Measurements from ENCODE around the gene MAP3K7CL.
"Not testable (repeated sequence)": the region's sequence is repeated elsewhere in the genome, so short reads cannot be mapped to it uniquely, and the experiment has no call there.

The MAP3K7CL gene

DNA sequence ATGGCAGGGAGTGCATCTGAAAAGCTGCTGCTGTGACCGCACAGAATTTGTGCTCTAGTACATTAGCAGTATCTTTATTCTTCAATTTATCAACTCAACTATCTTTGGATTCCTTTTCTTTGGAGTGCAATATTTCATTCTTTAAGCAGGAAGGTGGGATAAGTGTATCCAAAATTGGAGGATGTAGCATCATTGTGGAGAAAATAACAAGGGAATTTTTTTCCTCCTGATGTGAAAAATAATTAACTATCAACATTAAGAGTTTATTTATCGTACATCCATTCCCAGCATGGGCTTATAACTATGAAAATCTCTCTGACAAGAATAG lies 25.5 kb downstream of the MAP3K7CL start:
- POLR2A ChIA-PET = interaction anchor here (0.8 to 1.2 kb wide), 3 partner anchors 7 to 131 kb away, joined by 3 to 4 read pairs (median 4); partner anchors contain the start of gene USP16
- no peak for DNase-seq (ENCODE audit: extremely low spot score)
- no peak for TF ChIP-seq ARNT (IDR thresholded peaks at IDR 0.05)
- TF ChIP-seq TARDBP (IDR thresholded peaks at IDR 0.05) = no peak
- no peak for TF ChIP-seq ZNF384 (IDR thresholded peaks at IDR 0.05)
- TF ChIP-seq, protein P1, sequence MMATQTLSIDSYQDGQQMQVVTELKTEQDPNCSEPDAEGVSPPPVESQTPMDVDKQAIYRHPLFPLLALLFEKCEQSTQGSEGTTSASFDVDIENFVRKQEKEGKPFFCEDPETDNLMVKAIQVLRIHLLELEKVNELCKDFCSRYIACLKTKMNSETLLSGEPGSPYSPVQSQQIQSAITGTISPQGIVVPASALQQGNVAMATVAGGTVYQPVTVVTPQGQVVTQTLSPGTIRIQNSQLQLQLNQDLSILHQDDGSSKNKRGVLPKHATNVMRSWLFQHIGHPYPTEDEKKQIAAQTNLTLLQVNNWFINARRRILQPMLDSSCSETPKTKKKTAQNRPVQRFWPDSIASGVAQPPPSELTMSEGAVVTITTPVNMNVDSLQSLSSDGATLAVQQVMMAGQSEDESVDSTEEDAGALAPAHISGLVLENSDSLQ (IDR thresholded peaks at IDR 0.05) = no peak
- CTCF ChIA-PET = interaction anchor here (0.6 to 1.3 kb wide), 4 partner anchors 8 to 192 kb away, joined by 3 to 5 read pairs (median 4); no protein-coding TSS in a partner anchor

DNA sequence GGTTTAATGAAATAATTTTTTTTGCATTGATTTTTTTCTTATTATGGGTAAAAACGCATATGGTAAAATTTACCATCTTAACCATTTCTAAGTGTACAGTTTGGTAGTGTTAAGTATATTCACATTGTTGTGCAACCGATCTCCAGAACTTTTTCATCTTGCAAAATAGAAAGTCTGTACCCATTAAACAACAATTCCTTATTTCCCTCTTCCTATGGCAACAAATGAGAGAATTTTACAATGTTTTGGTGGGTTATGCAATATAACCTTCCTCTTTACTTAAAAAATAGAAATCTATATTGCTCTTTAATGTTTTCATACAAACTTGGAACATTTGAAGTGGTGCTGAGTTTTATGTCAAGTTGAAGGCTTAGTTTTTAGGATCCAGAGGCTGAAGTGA lies 26.6 kb downstream of the MAP3K7CL start:
- ChIA-PET POLR2A (no interaction called here), CTCF (no interaction called here)
- DNase-seq (ENCODE audit: extremely low spot score) = no peak
- no peak for TF ChIP-seq NFRKB (IDR thresholded peaks at IDR 0.05)
- TF ChIP-seq FOXM1 (IDR thresholded peaks at IDR 0.05; ENCODE audit: borderline replicate concordance) = no peak
- TF ChIP-seq ELF4 (IDR thresholded peaks at IDR 0.05) = no peak
- no peak for TF ChIP-seq ZNF384 (IDR thresholded peaks at IDR 0.05)
- TF ChIP-seq FOXK2 (IDR thresholded peaks at IDR 0.05) = no peak
- TF ChIP-seq BHLHE40 (IDR thresholded peaks at IDR 0.05; ENCODE audit: borderline replicate concordance) = no peak
- TF ChIP-seq LEF1 (IDR thresholded peaks at IDR 0.05; ENCODE audit: borderline replicate concordance) = no peak
- TF ChIP-seq SUZ12 (IDR thresholded peaks at IDR 0.05) = no peak
- no peak for TF ChIP-seq FOXA1 (IDR thresholded peaks at IDR 0.05)
- no peak for TF ChIP-seq TARDBP (IDR thresholded peaks at IDR 0.05)
- TF ChIP-seq ARNT (IDR thresholded peaks at IDR 0.05) = no peak
- TF ChIP-seq, protein P1 (IDR thresholded peaks at IDR 0.05) = no peak
- no peak for TF ChIP-seq SP1 (IDR thresholded peaks at IDR 0.05)
- no peak for TF ChIP-seq CTBP1 (IDR thresholded peaks at IDR 0.05; ENCODE audit: borderline replicate concordance)
- no peak for TF ChIP-seq L3MBTL2 (conservative IDR thresholded peaks at IDR 0.05)
- TF ChIP-seq HDGF (IDR thresholded peaks at IDR 0.05; ENCODE audit: borderline replicate concordance) = no peak

DNA sequence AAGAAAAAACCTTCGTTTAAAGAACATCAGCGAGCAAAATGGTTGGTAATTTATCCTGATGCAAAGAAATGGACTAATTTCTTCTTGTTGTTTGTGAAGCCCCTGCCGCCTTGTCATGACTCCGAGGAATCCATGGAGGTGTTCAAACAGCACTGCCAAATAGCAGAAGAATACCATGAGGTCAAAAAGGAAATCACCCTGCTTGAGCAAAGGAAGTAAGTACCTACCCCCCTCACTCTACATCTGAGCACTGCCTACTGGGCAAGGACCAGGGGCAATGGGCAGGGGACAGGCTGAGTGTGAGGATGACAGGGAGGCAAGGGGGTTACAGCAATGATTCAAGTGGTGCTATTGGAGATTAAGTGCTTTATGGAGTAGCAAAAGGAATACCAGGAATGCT lies 29.4 kb downstream of the MAP3K7CL start:
- TF ChIP-seq ELF4 (IDR thresholded peaks at IDR 0.05) = no peak
- no peak for TF ChIP-seq BHLHE40 (IDR thresholded peaks at IDR 0.05; ENCODE audit: borderline replicate concordance)
- TF ChIP-seq ZNF384 (IDR thresholded peaks at IDR 0.05) = no peak
- no peak for TF ChIP-seq SP1 (IDR thresholded peaks at IDR 0.05)
- no peak for TF ChIP-seq L3MBTL2 (conservative IDR thresholded peaks at IDR 0.05)
- TF ChIP-seq FOXA1 (IDR thresholded peaks at IDR 0.05) = no peak
- no peak for TF ChIP-seq ARNT (IDR thresholded peaks at IDR 0.05)
- TF ChIP-seq, protein P1 (IDR thresholded peaks at IDR 0.05) = no peak
- TF ChIP-seq TARDBP (IDR thresholded peaks at IDR 0.05) = no peak
- no peak for TF ChIP-seq LEF1 (IDR thresholded peaks at IDR 0.05; ENCODE audit: borderline replicate concordance)
- no peak for TF ChIP-seq SUZ12 (IDR thresholded peaks at IDR 0.05)
- no peak for TF ChIP-seq CTBP1 (IDR thresholded peaks at IDR 0.05; ENCODE audit: borderline replicate concordance)
- TF ChIP-seq NFRKB (IDR thresholded peaks at IDR 0.05) = no peak
- ChIA-PET POLR2A (no interaction called here), CTCF (no interaction called here)
- no peak for DNase-seq (ENCODE audit: extremely low spot score)

DNA sequence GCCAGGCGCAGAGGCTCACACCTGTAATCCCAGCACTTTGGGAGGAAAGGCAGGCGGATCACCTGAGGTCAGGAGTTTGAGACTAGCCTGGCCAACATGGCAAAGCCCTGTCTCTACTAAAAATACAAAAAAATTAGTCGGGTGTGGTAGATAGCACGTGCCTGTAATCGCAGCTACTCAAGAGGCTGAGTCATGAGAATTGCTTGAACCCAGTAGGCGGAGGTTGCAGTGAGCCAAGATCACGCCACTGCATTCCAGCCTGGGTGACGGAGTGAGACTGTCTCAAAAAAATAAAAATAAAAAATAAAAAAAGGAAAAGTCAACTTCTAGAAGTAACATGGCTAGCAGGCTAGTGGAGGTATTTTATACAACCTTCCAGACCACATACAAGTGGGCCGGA lies 32.4 kb downstream of the MAP3K7CL start:
- POLR2A ChIA-PET = interaction anchor here (1.0 kb wide), 1 partner anchor 8 kb away, joined by 4 read pairs; no protein-coding TSS in a partner anchor
- CTCF ChIA-PET = interaction anchor here (1.6 to 2.3 kb wide), 2 partner anchors 75 to 186 kb away, joined by 9 to 19 read pairs; no protein-coding TSS in a partner anchor
- not testable (repeated sequence) for DNase-seq (ENCODE audit: extremely low spot score)

DNA sequence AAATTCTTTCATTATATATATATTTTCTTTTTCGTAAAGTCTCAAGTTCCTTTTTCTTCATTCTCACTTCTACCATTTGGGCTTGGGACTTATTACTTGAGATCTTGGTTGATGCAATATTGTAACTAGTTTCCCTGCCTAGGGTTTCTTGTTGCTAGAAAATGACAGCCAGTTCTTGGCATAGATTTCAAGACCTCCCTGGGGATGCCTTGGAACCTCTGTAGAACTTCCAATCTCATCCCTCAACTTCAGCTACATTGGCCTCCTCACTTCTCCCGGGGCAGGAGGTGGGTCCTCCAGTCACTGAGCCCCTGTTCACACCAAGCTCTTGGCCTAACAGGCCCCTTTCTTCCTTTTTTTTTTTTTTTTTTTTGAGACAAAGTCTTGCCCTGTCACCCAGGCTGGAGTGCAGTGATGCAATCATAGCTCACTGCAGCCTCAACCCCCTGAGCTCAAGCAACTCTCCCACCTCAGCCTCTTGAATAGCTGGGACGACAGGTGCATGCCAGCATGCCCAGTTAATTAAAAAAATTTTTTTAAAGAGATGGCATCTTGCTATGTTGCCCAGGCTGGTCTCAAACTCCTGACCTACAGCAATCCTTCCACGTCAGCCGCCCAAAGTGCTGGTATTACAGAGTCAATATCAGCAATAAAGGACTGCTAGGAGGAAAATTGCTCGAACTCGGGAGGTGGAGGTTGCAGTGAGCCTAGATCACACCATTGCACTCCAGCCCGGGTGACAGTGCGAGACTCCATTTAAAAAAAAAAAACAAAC lies 33.1 kb downstream of the MAP3K7CL start:
- CTCF ChIA-PET = interaction anchor here (0.6 to 2.3 kb wide), 16 partner anchors 8 to 449 kb away, joined by 3 to 19 read pairs (median 4); no protein-coding TSS in a partner anchor
- no peak for DNase-seq (ENCODE audit: extremely low spot score)
- no peak for TF ChIP-seq TARDBP (IDR thresholded peaks at IDR 0.05)
- no peak for TF ChIP-seq SUZ12 (IDR thresholded peaks at IDR 0.05)
- TF ChIP-seq ELF4 (IDR thresholded peaks at IDR 0.05) = no peak
- TF ChIP-seq CTBP1 (IDR thresholded peaks at IDR 0.05; ENCODE audit: borderline replicate concordance) = no peak
- no peak for TF ChIP-seq FOXK2 (IDR thresholded peaks at IDR 0.05)
- no peak for TF ChIP-seq BHLHE40 (IDR thresholded peaks at IDR 0.05; ENCODE audit: borderline replicate concordance)
- no peak for TF ChIP-seq SP1 (IDR thresholded peaks at IDR 0.05)
- TF ChIP-seq HDGF (IDR thresholded peaks at IDR 0.05; ENCODE audit: borderline replicate concordance) = no peak
- TF ChIP-seq NFRKB (IDR thresholded peaks at IDR 0.05) = no peak
- TF ChIP-seq FOXM1 (IDR thresholded peaks at IDR 0.05; ENCODE audit: borderline replicate concordance) = no peak
- TF ChIP-seq L3MBTL2 (conservative IDR thresholded peaks at IDR 0.05) = no peak
- TF ChIP-seq, protein P1 (IDR thresholded peaks at IDR 0.05) = no peak
- TF ChIP-seq LEF1 (IDR thresholded peaks at IDR 0.05; ENCODE audit: borderline replicate concordance) = no peak
- no peak for TF ChIP-seq ZNF384 (IDR thresholded peaks at IDR 0.05)
- TF ChIP-seq ARNT (IDR thresholded peaks at IDR 0.05) = no peak
- POLR2A ChIA-PET = interaction anchor here (1.0 kb wide), 1 partner anchor 8 kb away, joined by 4 read pairs; no protein-coding TSS in a partner anchor

All from HEK293T (cell line).